Suprapubic skin (tissue), 3 donors: Measurements from ENCODE around the gene CHODL.

ENCODE experiments used
- CTCF ChIP-seq, 2 donors: fragments of 200-600 bp in 1 of 2; fragments of 450-650 bp in 1 of 2; sonication (generic) in 1 of 2; IDR thresholded peaks; one replicate each; pipeline ENCODE4 v1.5.1; 2016 to 2019; ENCODE audit warnings: antibody characterized with exemption in 2 of 2, mild to moderate bottlenecking in 1 of 2, moderate library complexity in 1 of 2
- POLR2AphosphoS5 ChIP-seq, 3 donors: sonication (generic); formaldehyde crosslinking; IDR thresholded peaks; one replicate each; pipeline ENCODE4 v1.6.1; 2017; ENCODE audit warnings: antibody characterized with exemption in 3 of 3

- TF ChIP-seq CTCF (IDR thresholded peaks at IDR 0.05) (no peak), POLR2AphosphoS5 (IDR thresholded peaks at IDR 0.05) (no peak)
These were observed 24.1 kb upstream of the CHODL start for GRCh38 chr21:18220498-18220897.
